HG03108 (cell line): ENCODE results near the gene SLC17A7.
"Not testable (repeated sequence)": the region's sequence is repeated elsewhere in the genome, so short reads cannot be mapped to it uniquely, and the experiment has no call there.

Source experiments
- ATAC-seq: cut with Tn5 transposase; IDR thresholded peaks from one replicate; pipeline ENCODE4 v1.9.1; 2021; ENCODE audit warnings: moderate library complexity; ENCODE audit not compliant: unreplicated experiment

Gene SLC17A7

GRCh38 chr19:49470615-49470978, 29.3 kb upstream of the SLC17A7 start:
- no peak for ATAC-seq

DNA sequence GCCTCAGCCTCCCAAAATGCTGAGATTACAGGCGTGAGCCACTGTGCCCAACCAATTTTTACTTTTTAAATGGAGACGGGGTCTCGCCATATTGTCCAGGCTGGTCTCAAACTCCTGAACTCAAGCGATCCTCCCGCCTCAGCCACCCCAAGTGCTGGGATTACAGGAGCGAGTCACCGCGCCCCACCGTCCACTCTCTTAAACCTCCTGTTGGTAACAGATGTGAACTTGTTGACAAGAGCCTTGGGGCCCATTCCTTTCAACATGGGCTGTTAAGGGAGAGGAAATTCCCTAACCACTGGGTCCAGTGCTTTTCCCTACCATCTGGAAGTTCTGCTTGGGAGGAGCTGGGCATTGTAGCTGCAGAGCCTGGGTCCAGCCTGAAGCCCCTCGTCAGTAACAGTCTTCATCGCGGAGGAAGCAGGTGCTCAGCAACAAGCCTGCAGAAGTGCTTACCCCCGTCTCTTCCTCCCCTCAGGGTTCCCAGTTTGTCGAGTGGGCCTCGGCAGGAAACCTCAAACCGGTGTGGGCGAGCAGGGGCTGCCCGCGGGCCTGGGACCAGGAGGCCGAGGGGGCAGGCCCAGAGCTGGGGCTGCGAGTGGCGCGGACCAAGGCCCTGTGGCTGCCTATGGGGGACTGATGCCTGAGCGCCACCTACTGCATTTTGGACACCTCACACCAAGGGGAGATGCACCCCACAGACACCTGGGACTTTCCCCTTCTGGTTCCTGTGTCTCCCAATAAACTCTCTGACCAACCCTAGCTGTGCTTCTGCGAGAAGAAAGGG, 28.7 kb upstream of the SLC17A7 start:
- peak; percentile 43 for ATAC-seq

DNA sequence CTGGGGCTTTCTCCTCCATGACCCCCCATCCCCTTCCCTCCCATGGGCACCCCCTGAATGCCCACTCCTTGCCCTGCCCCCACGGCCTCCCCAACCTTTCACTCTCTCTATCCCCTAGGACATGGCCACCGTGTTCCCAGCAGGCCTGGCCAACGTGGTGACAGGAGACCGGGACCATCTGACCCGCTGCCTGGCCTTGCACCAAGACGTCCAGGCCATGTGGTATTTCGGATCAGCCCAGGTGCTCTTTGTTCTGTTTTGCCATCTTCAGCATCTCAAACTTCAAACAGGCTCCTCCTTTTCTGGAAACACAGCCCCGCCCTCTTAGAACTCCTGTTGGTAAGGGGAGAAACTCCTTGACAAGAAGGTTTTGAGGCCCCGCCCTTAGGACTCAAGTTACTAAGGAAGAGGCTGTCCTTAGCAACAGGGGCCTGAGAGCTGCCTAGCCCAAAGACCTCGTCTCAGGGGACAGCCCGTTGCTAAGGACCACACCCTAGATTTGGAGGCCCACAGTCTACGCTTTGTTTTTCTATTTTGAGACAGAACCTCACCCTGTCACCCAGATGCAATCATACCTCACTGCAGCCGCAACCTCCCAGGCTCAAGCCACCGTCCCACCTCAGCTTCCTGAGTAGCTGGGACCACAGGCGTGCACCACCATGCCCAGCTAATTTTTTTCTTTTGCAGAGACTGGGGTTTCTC, 27.6 kb upstream of the SLC17A7 start:
- peak; percentile 52 for ATAC-seq

- ATAC-seq, result no peak
These were observed 26.9 kb upstream of the SLC17A7 start for GRCh38 chr19:49468199-49468598.

- no peak for ATAC-seq
These were observed 24.0 kb upstream of the SLC17A7 start for GRCh38 chr19:49465371-49465770.

DNA sequence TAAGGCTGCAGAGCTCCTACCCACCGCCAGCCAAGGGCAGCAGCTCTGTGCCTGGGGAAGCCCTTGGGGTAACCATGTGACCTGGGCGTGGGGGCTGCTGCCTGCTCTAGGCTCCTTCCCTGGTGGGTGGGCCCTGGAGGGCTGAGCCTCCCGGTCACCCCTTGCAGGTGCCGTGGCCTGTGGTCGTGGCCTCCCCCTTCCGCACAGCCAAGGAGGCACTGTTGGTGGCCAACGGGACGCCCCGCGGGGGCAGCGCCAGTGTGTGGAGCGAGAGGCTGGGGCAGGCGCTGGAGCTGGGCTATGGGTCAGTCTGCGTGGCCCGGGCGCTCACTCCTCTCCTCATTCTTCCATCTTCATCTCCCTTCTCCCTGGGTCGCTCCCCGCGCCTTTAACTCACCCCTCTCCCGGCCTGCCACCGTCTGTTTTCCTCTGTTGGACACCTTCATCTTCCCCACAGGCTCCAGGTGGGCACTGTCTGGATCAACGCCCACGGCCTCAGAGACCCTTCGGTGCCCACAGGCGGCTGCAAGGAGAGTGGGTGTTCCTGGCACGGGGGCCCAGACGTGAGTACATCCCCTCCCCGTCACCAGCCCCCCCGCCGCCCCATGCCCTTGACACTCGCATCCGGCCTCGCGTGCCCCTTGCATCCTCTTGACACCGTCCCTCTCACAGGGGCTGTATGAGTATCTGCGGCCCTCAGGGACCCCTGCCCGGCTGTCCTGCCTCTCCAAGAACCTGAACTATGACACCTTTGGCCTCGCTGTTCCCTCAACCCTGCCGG, 22.8 kb upstream of the SLC17A7 start:
- no peak for ATAC-seq

DNA sequence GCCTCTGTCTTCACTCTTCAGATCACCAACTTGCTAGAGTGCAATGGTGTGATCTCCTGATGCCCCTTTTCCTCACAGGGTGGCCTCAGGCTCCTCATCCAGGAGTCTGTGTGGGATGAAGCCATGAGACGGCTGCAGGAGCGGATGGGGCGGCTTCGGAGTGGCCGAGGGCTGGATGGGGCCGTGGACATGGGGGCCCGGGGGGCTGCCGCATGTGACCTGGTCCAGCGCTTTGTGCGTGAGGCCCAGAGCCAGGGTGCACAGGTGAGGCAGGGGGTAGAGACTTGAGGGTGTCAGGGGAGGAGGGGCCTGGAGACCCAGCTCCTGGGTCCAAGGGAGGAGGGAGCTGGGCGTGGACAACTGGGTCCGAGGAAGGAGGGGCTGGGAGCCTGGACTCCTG, 21.2 kb upstream of the SLC17A7 start:
- no peak for ATAC-seq

DNA sequence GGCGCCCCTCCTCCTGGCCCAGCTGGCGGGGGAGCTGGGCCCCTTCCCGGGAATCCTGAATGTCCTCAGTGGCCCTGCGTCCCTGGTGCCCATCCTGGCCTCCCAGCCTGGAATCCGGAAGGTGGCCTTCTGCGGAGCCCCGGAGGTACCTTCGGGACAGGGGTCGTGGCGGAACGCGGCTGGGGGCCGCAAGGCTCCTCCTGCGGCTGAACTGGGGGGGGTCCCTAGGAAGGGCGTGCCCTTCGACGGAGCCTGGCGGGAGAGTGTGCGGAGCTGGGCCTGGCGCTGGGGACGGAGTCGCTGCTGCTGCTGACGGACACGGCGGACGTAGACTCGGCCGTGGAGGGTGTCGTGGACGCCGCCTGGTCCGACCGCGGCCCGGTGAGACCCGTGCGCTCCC, 20.3 kb upstream of the SLC17A7 start:
- ATAC-seq, result no peak

- not testable (repeated sequence) for ATAC-seq
These were observed 19.8 kb upstream of the SLC17A7 start for GRCh38 chr19:49461130-49461529.

GRCh38 chr19:49459388-49459787, 18.1 kb upstream of the SLC17A7 start:
- ATAC-seq, result no peak

GRCh38 chr19:49458567-49458903, 17.2 kb upstream of the SLC17A7 start:
- ATAC-seq, result no peak

- ATAC-seq, result no peak
These were observed 15.0 kb upstream of the SLC17A7 start for GRCh38 chr19:49456326-49456725.

DNA sequence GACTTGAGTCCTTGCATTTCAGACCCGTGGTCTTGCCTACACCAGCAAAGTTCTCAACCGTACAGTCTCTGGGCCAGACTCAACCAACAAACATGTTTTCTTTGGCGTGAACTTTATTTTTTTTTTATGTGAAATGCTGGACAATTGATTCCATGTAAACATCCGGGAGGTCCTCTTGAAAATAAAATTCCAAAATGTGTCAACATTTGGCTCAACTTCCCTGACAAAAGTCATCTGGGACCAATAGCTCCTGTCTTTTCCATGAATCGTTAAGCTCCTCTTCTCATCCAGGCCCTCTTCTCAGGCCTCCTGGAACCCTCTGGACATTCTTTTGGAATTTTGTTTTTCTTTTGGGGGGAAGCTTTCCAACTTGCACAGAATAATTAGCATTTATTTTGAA, 14.4 kb upstream of the SLC17A7 start:
- no peak for ATAC-seq

DNA sequence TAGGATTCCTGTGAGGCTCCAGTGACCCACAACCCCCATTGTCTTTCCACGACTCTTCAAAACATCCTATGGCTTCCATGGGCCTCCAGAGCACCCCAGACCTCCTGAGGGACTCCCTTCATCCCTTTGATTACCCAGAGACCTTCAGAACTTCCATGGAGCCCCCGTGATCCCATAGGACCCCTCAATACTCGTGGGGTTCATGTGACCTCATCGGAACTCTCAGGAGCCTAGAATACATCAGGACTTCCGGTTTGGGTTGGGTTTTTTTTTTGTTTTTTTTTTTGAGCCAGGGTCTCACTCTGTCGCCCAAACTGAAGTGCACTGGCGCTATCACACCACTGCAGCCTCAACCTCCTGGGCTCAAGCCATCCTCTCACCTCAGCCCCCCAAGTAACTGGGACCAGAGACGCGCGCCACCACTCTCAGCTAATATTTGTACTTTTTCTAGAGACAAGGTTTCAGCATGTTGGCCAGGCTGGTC, 12.5 kb upstream of the SLC17A7 start:
- ATAC-seq, result no peak

GRCh38 chr19:49453013-49453756, 11.9 kb upstream of the SLC17A7 start, which contains the start of gene ALDH16A1:
Gene ALDH16A1, plus strand, starts transcription at chr19:49453225. Its CDS starts 107 bp downstream, at chr19:49453332.
- peak; percentile 80 for ATAC-seq

DNA sequence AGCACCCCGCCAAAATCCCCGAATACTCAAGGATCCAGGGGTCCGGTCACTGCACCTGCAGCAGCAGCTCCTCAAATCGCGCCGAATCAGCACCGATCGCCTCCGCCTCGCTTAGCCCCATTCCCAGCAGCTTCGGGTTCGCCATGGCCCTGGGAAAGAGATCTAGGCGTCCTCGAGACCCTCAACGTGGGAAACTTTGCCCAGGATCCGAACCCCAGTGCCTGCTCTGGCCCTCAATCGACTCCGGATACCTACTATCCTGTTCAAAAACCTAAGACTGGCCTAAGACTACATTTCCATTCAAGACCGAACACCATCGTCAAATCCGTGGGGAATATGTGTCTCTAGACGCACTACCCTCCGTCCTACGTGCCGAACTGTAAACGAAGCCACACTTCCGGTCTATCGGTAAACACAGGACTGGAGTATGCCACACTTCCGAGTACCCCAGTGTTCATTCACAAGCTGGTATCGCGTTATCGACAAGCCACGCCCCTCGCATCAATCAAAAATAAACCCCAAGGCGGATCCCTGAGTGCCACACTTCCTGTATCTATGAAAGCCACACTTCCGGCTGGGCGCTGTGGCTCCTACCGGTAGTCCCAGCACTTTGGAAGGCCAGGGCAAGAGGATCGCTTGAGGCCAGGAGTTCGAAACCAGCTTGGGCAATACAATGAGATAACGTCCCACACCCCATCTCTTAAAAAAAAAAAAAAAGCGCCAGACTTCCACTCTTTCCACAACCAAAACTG, 10.3 kb upstream of the SLC17A7 start, which contains the start of gene PIH1D1:
Gene PIH1D1, minus strand, starts transcription at position 385 of the 752 bp plus-strand sequence. Its CDS starts 240 bp downstream, at position 145.
- ATAC-seq, result peak; percentile 48

GRCh38 chr19:49450405-49450804, 9.1 kb upstream of the SLC17A7 start:
- no peak for ATAC-seq

DNA sequence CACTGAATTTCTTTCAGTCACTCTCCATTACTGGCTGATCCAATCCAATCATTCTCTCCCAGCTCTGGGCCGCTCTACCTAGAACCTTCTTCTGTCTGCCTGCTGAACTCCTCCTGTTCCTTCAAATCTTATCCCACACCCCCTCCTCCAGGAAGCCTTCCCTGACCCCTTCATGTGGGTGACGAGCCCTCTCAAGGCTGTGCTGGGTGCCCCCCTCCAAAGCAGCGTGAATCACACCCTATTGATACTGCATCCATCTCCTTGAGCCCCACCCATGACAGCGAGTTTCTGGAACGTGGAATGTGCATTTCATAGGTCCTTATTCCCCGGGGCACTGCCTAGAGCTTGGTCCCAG, 7.1 kb upstream of the SLC17A7 start:
- ATAC-seq, result no peak

- ATAC-seq, result no peak
These were observed 6.4 kb upstream of the SLC17A7 start for GRCh38 chr19:49447485-49448431.
